ENCODE data around the gene STRA6. TPM values are rescaled to one million over a fixed set of nuclear protein-coding genes. Genes with fewer than 3 reads are reported as not detected.

STRA6 gene, protein sequence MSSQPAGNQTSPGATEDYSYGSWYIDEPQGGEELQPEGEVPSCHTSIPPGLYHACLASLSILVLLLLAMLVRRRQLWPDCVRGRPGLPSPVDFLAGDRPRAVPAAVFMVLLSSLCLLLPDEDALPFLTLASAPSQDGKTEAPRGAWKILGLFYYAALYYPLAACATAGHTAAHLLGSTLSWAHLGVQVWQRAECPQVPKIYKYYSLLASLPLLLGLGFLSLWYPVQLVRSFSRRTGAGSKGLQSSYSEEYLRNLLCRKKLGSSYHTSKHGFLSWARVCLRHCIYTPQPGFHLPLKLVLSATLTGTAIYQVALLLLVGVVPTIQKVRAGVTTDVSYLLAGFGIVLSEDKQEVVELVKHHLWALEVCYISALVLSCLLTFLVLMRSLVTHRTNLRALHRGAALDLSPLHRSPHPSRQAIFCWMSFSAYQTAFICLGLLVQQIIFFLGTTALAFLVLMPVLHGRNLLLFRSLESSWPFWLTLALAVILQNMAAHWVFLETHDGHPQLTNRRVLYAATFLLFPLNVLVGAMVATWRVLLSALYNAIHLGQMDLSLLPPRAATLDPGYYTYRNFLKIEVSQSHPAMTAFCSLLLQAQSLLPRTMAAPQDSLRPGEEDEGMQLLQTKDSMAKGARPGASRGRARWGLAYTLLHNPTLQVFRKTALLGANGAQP
- total RNA-seq = not detected

DNA sequence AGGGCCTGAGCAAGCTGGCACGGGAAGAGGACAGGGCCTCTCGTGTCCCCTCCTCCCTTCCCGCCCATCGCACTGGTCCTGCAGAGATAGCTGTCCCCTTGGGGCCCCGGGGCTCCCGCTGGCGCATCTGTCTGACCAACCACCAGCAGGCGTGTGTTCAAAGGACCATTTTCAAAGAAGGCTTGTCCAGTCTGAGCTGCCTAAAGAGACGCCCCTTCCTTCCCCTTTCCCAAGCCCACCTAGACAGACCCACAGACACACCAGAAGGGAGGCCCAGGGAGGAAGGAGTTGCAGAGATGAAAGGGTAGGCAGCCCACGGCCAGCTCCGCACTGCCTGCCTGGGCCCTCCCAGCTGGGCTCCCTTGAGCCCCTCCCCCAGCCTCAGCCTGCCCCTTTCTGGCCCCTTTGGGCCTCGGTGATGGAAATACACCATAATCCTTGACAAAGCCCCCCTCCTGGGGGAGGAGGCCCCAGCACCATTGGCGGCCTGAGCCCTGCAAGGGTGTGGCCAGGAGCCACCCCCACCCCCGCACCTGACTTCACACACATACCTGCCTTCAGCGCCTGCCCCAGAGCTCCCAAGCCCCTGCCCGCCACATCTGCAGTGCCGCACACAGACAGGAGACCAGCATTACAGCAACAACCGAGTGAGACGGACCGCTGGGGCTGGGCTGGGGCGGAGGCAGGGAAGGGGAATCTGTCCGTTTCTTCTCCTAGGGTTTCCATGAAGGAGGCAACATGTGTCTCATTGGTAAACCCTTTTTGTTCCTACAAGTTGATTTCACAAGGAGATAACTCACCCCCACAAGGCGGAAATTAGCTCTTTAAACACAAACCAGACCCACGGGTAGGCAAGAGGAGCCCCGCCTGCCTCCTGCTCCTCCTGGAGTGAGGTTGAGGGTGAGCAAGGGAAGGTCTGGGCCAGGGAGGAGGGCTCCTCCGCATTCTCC lies at the start of gene STRA6:
TSS of gene STRA6 (minus strand) at position 336 of the 950 bp plus-strand sequence. CDS start 520 bp downstream, outside the sequence.
- Histone ChIP-seq H3K27me3 (ENCODE audit: insufficient read depth, low read length) (no peaks in the 10 kb centered on the region), H3K9me3 (ENCODE audit: low read depth, low read length) (no peaks in the 10 kb centered on the region)

DNA sequence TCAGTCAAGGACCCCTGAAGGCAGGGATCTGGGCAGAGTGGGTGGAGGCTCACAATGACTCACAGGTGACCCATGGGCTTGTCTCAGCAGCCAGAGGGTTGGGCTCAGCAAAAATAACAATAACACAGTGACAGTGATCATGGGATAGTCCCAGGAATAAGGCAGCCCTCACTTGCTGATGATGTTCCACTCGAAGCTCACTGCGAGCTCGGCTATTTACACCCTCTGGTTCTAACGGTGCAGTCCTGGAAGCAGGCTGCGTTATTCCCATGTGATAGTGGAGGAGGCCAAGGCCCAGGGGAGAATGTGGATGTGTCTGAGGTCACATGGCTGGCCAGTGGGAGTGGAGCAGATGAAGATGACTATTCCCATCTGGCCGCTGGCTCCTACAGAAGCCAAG lies 49.7 kb upstream of the STRA6 start:
- Histone ChIP-seq H3K27me3 (ENCODE audit: insufficient read depth, low read length) (no peaks in the 10 kb centered on the region), H3K4me3 (ENCODE audit: low read length) (no peak overlapping the region)

More for the DNA sequence above, at the start of gene STRA6:
- Histone ChIP-seq H3K4me3 (ENCODE audit: low read length) (no peak within 1 kb of the TSS), H3K4me1 (ENCODE audit: insufficient read depth, low read length) (no peaks in the 10 kb centered on the region)

DNA sequence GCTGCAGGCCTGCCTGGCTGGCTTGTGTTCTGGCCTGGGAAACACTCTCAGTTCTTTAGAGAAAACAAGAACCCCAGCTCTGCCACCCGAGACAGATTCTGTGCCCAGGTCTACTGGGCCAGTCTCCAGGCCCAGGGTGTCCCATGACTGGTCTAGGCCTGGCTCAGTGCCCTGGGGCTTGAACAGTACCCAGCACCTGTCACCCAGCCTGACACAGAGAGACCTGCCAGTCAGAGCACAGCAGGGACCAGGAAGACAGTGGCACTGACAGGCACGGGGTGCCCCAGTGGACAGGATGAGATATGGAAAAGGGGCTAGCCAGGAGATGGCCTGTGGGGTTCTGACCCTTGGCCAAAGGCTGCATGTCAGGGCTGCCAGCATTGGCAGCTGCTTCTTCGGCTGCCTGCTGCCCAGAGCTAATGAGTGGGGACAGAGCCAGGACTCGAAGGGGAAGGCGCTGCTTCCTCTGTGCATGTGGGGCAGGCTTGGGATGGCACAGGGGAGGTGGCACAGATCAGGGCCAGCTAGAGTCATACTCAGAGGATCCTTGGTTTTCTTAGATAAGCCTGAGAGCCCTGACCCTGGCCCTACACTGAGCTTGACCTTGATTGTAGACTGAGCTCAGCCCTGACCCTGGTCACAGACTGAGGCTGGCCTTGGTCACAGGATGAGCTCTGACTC lies 48.7 kb upstream of the STRA6 start:
- Histone ChIP-seq H3K9me3 (ENCODE audit: low read depth, low read length) (no peaks in the 10 kb centered on the region), H3K27me3 (ENCODE audit: insufficient read depth, low read length) (no peaks in the 10 kb centered on the region), H3K4me1 (ENCODE audit: insufficient read depth, low read length) (no peaks in the 10 kb centered on the region), H3K4me3 (ENCODE audit: low read length) (no peak overlapping the region)

More for the DNA sequence above, 49.7 kb upstream of the STRA6 start:
- Histone ChIP-seq H3K4me1 (ENCODE audit: insufficient read depth, low read length) (no peaks in the 10 kb centered on the region), H3K9me3 (ENCODE audit: low read depth, low read length) (no peaks in the 10 kb centered on the region)

DNA sequence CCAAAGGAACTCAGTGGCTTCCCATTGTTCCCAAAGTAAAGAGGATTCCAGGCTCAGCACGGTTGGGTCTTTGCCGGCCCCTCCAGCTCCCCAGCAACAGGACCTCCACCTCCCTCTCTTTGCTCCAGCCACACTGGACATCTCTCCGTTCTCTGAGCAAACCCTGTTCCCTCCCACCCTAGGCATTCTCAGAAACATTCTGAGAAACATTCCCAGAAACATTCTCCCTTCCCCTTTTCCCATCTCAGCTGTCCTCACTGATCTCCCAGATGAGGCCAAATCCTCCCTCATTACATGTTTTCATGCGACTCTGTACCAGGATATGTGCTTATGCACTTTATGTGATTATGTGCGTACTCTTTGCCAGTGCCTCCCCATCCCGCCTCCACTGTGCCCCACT lies 47.7 kb upstream of the STRA6 start:
- no peaks in the 10 kb centered on the region for H3K4me1 ChIP-seq (ENCODE audit: insufficient read depth, low read length)
- H3K9me3 ChIP-seq (ENCODE audit: low read depth, low read length) = no peaks in the 10 kb centered on the region
- H3K4me3 ChIP-seq (ENCODE audit: low read length) = no peak overlapping the region
- no peaks in the 10 kb centered on the region for H3K27me3 ChIP-seq (ENCODE audit: insufficient read depth, low read length)

DNA sequence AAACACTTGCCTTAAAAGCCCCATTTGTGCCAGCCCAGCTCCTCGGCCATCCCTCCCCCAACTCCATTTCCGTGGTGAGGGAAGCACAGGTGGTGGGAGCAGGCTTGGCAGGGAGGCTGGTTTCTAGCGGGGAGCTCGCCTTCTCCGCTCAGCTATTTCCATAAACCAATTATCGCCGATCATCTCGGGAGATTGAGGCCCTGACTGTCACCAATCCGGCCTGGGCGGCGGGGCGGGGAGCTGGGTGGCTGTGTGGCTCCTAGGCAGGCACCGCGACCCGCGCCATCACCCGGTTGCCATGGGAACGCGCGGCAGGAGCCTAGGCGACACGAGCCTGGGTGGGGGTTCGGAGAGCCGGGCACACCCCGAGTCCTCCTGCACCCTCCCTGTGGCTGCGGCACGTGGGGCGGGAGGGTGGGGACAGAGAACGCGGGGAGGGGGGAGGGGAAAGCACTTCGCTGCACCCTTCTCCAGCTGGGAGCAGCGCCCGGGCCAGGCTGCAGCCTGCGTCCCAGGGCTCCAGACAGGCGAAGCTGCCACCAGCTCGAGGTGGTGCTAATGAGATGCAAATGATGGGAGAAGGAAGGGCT lies 42.9 kb upstream of the STRA6 start:
- H3K4me3 ChIP-seq (ENCODE audit: low read length) = no peak overlapping the region
- H3K27me3 ChIP-seq (ENCODE audit: insufficient read depth, low read length) = no peaks in the 10 kb centered on the region
- no peaks in the 10 kb centered on the region for H3K4me1 ChIP-seq (ENCODE audit: insufficient read depth, low read length)
- H3K9me3 ChIP-seq (ENCODE audit: low read depth, low read length) = no peaks in the 10 kb centered on the region

DNA sequence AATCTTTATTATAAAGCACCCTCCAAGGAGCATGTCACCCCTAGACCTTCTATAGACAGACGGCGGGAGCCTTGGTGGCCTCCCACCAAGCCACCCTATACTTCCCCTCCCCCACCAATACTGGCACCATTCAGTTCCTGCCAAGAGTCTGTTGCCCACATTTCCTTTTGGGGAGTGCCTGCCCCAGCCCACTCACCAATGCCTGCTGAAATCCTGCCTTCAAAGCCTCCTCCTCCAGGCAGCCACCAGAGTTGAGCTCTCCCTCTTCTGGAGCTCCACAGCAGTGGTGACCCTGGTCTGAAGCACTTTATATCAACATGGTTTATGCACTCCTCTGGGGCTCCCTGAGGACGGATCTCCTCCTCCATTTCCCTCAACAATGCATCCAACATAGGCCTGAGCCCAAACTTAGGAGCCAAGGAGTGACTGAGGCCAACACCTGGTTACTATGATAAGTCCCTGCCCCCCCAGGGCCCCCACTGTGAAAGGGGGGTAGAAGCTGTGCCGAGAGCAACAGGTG lies 42.3 kb upstream of the STRA6 start:
- H3K4me3 ChIP-seq (ENCODE audit: low read length) = no peak overlapping the region
- H3K9me3 ChIP-seq (ENCODE audit: low read depth, low read length) = no peaks in the 10 kb centered on the region
- H3K27me3 ChIP-seq (ENCODE audit: insufficient read depth, low read length) = no peaks in the 10 kb centered on the region
- no peaks in the 10 kb centered on the region for H3K4me1 ChIP-seq (ENCODE audit: insufficient read depth, low read length)

DNA sequence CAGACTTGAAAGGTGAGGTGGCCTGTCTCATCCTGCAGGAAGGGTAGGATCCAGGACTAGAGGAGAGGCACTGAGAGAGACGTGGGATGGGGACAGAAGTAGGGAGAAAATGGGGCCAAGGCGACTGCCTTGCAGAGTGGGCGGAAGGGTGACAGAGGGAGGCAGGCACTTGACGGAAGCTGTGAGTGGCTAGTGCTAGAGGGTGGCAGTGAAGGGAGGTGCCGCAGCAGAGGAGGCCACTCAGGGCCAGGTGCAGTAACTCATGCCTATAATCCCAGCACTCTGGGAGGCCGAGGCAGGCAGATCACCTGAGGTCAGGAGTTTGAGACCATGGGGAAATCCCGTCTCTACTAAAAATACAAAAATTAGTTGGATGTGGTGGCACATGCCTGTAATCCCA lies 40.8 kb upstream of the STRA6 start:
- no peaks in the 10 kb centered on the region for H3K4me1 ChIP-seq (ENCODE audit: insufficient read depth, low read length)
- no peaks in the 10 kb centered on the region for H3K9me3 ChIP-seq (ENCODE audit: low read depth, low read length)
- H3K27me3 ChIP-seq (ENCODE audit: insufficient read depth, low read length) = no peaks in the 10 kb centered on the region
- no peak overlapping the region for H3K4me3 ChIP-seq (ENCODE audit: low read length)

DNA sequence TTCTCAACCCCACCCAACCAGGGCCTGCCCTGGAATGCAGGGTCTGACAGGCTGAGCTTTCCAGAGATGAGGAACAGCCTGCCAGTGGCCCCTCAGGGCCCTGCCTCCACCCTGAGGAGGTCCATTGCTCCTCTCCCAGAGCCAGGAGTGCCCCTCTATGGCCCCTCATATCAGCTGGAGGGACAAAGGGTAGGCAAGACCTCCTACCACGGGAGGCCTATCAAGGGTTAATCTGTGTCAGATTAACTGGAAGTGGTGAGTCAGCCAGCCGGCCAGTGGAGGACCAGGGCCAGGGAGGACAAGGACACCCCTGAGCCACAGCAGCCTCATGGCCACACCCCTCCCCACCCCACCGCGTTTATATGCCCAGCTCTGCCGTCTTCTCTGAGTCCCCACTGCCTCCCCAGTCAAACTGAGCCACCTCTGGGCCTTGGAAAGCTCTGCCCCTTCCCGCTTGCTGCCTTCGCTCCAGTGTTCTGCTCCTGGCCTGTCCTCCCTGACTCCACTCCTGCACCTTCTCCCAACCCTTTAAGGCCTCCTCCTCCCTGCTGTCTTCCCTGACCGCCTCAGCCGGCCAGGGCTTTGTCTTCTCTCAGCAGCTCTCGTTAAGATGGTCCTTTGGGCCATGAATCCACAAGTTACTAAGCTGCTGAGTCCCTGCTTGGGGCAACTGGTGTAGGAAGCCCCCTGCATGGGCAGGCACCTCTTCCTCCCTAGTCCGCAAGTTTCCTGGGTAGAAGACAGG lies 40.0 kb upstream of the STRA6 start:
- H3K9me3 ChIP-seq (ENCODE audit: low read depth, low read length) = no peaks in the 10 kb centered on the region
- no peaks in the 10 kb centered on the region for H3K27me3 ChIP-seq (ENCODE audit: insufficient read depth, low read length)
- no peaks in the 10 kb centered on the region for H3K4me1 ChIP-seq (ENCODE audit: insufficient read depth, low read length)
- H3K4me3 ChIP-seq (ENCODE audit: low read length) = no peak overlapping the region

DNA sequence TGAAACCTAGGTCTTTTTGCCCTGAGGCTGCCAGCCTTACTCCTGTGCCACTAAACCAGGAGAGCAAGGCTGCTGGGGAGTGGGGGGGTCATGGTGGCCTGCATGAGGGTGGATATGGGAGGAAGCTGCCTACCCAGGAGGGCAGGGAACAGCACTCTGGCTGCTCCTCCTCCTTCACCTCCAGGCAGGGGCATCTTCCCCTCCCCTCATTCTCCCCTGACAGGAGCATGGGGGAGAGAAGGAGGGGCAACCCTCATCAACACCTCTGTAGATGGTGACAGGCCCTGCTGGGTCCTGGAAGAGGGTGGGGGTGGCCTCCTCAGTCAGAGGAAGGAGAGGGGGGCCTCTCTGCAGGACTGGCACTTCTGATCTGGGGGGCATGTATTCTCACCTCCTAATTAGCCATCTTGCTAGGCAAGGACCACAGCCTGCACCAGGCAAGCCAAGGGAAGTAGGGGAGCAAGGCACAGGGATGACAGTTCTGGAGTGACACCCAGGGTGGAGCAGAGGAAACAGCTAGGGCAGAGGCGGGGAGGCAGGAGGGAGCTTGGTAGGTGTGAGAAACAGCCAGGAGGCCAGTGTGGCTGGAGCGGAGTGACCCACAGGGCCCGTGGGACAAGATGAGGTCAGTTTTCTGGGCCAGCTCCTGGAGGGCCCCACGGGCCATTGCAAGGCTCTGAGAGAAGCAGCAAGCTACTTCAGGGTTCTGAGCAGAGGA lies 38.5 kb upstream of the STRA6 start:
- Histone ChIP-seq H3K27me3 (ENCODE audit: insufficient read depth, low read length) (no peaks in the 10 kb centered on the region), H3K9me3 (ENCODE audit: low read depth, low read length) (no peaks in the 10 kb centered on the region), H3K4me1 (ENCODE audit: insufficient read depth, low read length) (no peaks in the 10 kb centered on the region), H3K4me3 (ENCODE audit: low read length) (no peak overlapping the region)

DNA sequence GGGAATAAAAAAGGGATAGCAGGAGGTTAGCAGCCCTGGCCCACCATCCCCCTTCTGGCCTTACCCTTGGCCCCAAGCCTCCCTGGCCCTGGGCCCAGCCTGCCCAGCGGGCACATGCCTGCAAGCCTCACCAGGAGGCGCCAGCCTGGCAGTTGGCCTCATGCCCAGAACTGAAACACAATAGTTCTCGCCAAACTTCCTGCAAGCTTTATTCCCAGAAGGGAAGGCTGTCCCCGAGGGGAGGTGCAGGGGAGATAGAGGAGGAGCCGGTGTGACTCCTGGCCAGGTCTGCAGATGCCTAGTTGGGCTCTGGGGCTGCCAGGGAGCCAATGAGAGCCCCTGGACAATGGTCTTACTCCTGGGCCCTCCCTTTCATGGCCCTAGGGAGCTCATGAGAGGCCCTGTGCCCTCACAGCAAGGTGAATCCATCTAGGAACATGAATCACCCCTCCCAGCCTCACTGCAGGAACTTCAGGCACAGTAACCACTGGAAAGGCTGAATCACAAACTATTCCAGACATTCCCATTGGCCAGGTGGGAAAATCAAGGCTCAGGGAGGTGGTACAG lies 37.5 kb upstream of the STRA6 start:
- Histone ChIP-seq H3K4me1 (ENCODE audit: insufficient read depth, low read length) (no peaks in the 10 kb centered on the region), H3K4me3 (ENCODE audit: low read length) (no peak overlapping the region), H3K27me3 (ENCODE audit: insufficient read depth, low read length) (no peaks in the 10 kb centered on the region), H3K9me3 (ENCODE audit: low read depth, low read length) (no peaks in the 10 kb centered on the region)

DNA sequence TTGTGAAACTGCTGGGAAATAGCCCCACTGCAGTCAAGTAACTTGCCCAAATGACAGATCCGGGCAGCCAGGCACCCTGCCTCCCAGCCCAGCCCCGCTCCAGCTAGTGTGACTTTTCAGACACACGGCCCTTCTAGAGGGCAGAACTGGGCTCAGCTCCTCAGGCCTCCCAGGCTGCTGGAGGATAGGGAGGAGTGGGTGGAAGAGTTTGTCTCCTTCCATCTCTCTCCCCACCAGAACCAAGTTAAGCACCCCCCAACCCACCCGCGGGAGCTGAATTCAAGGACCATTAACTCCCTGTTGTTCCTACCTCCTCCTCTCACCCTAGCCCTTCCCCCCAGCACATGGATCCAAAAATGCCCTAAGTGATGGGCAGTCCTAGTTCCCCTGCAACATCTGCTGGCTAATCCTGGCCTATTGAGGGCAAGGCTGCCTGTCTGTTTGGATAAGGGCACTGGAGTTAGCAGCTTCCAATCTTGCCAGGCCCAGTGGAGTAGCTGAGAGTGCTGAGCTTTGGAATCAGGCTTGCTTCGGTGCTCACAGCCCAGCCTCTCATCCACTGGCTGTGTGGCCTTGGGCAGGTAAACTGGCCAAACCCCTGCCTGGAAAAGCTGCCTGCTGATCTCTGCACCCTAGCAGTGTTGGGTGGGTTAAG lies 36.6 kb upstream of the STRA6 start:
- H3K4me1 ChIP-seq (ENCODE audit: insufficient read depth, low read length) = no peaks in the 10 kb centered on the region
- H3K4me3 ChIP-seq (ENCODE audit: low read length) = no peak overlapping the region
- no peaks in the 10 kb centered on the region for H3K9me3 ChIP-seq (ENCODE audit: low read depth, low read length)
- no peaks in the 10 kb centered on the region for H3K27me3 ChIP-seq (ENCODE audit: insufficient read depth, low read length)

DNA sequence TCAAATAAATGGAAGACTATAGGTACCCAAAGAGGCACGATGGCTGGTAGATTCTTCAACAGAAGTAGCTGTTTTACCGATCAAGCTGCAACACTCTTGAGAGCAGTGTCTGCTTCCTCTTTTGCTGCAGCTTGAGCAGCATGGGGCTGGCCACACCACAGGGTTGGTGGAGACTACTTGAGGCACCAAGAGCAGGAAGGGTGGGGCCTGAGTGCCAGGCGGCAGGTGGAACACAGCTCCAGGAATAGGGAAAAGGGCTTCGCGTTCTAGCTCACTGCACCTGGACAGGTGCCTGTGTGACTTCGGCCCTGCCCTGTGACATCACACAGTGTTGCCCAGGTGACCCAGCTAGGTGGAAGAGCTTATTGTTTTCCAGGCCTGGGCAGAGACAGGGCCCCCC lies 33.4 kb upstream of the STRA6 start, which contains the start of gene CCDC33:
TSS of gene CCDC33 (plus strand) at position 365 of the 400 bp plus-strand sequence. CDS start 394 bp downstream, outside the sequence.
- Histone ChIP-seq H3K4me1 (ENCODE audit: insufficient read depth, low read length) (no peaks in the 10 kb centered on the region), H3K4me3 (ENCODE audit: low read length) (no peak within 1 kb of the TSS), H3K9me3 (ENCODE audit: low read depth, low read length) (no peaks in the 10 kb centered on the region), H3K27me3 (ENCODE audit: insufficient read depth, low read length) (no peaks in the 10 kb centered on the region)
